Esophagus muscularis mucosa (tissue), 4 donors: ENCODE results near the gene PDRG1.

Source experiments
- EP300 ChIP-seq: sonication (generic); formaldehyde crosslinking; IDR thresholded peaks from one replicate; pipeline ENCODE4 v1.6.1; 2017; ENCODE audit warnings: antibody characterized with exemption
- POLR2AphosphoS5 ChIP-seq, 2 donors: sonication (generic); formaldehyde crosslinking; IDR thresholded peaks; one replicate each; pipeline ENCODE4 v1.6.1; 2017; ENCODE audit warnings: antibody characterized with exemption in 2 of 2
- TF ChIP-seq, protein P1 (sequence below), 3 experiments: fragments of 200-600 bp in 2 of 3; fragments of 450-650 bp in 1 of 3; sonication (generic) in 2 of 3; IDR thresholded peaks; one replicate each; pipeline ENCODE4 v1.5.1; 2017 to 2019; ENCODE audit warnings: antibody characterized with exemption in 3 of 3, mild to moderate bottlenecking in 2 of 3, moderate library complexity in 1 of 3

DNA sequence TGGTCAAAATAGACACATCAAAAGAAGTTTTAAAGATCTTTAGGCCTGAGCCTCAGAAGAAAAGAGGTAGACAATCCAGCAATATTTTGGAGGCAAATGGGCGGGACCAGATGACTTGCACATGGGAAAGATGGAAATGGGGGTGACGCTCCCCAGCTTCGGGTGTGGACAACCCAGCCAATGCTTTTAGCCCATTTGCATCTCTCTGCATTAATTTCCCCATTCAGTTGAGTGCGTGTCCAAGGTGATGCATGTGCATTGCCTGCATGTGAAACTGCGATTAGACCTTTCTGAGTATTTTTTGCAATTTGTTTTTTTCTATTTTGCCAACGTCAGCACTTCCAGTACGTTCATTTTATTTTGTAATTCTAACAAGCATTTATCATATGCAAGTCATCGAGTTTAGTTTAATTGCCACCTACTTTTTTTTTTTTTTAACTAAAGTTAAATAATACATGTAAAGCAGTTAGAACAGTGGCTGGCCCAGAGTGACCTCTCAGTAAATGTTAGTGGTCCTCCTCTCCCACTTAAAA is 24.2 kb downstream of the PDRG1 start:
- TF ChIP-seq POLR2AphosphoS5 (IDR thresholded peaks at IDR 0.05): no peak
- TF ChIP-seq, protein P1, sequence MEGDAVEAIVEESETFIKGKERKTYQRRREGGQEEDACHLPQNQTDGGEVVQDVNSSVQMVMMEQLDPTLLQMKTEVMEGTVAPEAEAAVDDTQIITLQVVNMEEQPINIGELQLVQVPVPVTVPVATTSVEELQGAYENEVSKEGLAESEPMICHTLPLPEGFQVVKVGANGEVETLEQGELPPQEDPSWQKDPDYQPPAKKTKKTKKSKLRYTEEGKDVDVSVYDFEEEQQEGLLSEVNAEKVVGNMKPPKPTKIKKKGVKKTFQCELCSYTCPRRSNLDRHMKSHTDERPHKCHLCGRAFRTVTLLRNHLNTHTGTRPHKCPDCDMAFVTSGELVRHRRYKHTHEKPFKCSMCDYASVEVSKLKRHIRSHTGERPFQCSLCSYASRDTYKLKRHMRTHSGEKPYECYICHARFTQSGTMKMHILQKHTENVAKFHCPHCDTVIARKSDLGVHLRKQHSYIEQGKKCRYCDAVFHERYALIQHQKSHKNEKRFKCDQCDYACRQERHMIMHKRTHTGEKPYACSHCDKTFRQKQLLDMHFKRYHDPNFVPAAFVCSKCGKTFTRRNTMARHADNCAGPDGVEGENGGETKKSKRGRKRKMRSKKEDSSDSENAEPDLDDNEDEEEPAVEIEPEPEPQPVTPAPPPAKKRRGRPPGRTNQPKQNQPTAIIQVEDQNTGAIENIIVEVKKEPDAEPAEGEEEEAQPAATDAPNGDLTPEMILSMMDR (IDR thresholded peaks at IDR 0.05): no peak
- TF ChIP-seq EP300: no peak
